BE2C (cell line): Measurements from ENCODE around the gene ASAH2B. TPM values are rescaled to one million over a fixed set of nuclear protein-coding genes. Genes with fewer than 3 reads are reported as not detected.
"Not testable (repeated sequence)": the region's sequence is repeated elsewhere in the genome, so short reads cannot be mapped to it uniquely, and the experiment has no call there.

Experiments
- DNase-seq: peaks from one replicate; pipeline ENCODE4 v3.0.0-alpha.2; 2020
- H3K27me3 ChIP-seq: fragments of 250-450 bp; sonication (Bioruptor Pico); 2 replicates; pipeline ENCODE4 v1.5.1; 2020; ENCODE audit warnings: mild to moderate bottlenecking
- H3K36me3 ChIP-seq: fragments of 250-450 bp; sonication (Bioruptor Pico); 2 replicates; pipeline ENCODE4 v1.5.1; 2020; ENCODE audit warnings: mild to moderate bottlenecking
- H3K4me1 ChIP-seq: fragments of 250-450 bp; sonication (Bioruptor Pico); 2 replicates; pipeline ENCODE4 v1.5.1; 2020
- H3K4me3 ChIP-seq: 2 replicates; pipeline ENCODE4 v1.5.1; 2011; ENCODE audit warnings: low read depth, low read length
- H3K9me3 ChIP-seq: fragments of 250-450 bp; sonication (Bioruptor Pico); 2 replicates; pipeline ENCODE4 v1.5.1; 2020
- polyA plus RNA-seq: library from polyadenylated mRNA; unstranded; fragments of >200 nt; gene quantifications from one replicate; pipeline ENCODE4 v1.2.1, GENCODE V29; 2012; ENCODE audit warnings: low read depth, missing spikeins; ENCODE audit not compliant: insufficient read length, insufficient read depth
- TF ChIP-seq, protein P1 (sequence below): IDR thresholded peaks from 2 replicates; pipeline ENCODE4 v1.5.1; 2012; ENCODE audit warnings: mild to moderate bottlenecking, low read depth, low read length

Gene ASAH2B
- 11.1 TPM for polyA plus RNA-seq

DNA sequence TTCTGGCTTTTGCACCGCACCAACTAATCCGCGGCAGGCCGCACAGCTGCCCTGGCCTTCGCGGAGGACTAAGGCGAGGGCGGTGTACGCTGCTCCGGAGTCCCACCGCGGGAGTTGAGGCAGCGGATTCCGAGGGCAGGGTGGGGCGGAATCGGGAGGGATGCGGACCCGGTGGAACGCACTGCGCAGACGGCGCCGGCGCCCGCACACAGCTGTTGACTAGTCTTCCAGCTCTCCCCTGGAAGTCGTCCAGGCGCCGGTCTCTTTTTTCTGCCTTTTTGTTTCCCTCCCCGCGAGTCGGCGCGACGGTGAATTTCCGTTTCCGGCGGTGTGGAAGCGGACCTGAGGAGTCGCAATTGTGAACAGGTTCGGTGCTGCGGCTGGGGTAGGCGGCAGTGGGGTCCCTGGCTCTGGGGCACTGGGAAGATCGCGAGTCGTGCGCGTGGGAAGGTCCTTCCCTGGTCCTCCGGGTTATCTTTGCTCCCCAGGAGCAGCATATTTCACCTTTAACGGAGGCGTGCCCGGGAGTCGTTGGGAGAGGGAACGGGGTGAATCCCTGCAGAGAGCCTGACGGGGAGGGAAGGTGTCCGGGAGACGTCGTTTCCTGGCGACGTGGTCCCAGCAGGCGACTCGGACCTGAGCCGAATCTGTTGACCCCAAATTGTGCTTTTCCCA, at the start of gene ASAH2B:
Gene ASAH2B (plus strand): TSS at position 319 of the 675 bp plus-strand sequence. CDS start 5,195 bp downstream, outside the sequence.
- Histone ChIP-seq H3K36me3 (no peaks in the 10 kb centered on the region), H3K27me3 (no peaks in the 10 kb centered on the region; the same call in 1 of the 2 replicates), H3K9me3 (no peaks in the 10 kb centered on the region), H3K4me3 (peak within 1 kb of the TSS; percentile 85), H3K4me1 (no peaks in the 10 kb centered on the region)
- TF ChIP-seq, protein P1, sequence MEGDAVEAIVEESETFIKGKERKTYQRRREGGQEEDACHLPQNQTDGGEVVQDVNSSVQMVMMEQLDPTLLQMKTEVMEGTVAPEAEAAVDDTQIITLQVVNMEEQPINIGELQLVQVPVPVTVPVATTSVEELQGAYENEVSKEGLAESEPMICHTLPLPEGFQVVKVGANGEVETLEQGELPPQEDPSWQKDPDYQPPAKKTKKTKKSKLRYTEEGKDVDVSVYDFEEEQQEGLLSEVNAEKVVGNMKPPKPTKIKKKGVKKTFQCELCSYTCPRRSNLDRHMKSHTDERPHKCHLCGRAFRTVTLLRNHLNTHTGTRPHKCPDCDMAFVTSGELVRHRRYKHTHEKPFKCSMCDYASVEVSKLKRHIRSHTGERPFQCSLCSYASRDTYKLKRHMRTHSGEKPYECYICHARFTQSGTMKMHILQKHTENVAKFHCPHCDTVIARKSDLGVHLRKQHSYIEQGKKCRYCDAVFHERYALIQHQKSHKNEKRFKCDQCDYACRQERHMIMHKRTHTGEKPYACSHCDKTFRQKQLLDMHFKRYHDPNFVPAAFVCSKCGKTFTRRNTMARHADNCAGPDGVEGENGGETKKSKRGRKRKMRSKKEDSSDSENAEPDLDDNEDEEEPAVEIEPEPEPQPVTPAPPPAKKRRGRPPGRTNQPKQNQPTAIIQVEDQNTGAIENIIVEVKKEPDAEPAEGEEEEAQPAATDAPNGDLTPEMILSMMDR: no peak
- peak; percentile 81 for DNase-seq

- not testable (repeated sequence) for H3K4me3 ChIP-seq, DNase-seq, H3K4me1 ChIP-seq, H3K27me3 ChIP-seq, H3K9me3 ChIP-seq, H3K36me3 ChIP-seq
Observed at GRCh38 chr10:50697819-50698218, 41.9 kb upstream of the ASAH2B start.

GRCh38 chr10:50701947-50702346, 37.8 kb upstream of the ASAH2B start:
- not testable (repeated sequence) for H3K36me3 ChIP-seq, DNase-seq, H3K27me3 ChIP-seq, H3K4me1 ChIP-seq, H3K9me3 ChIP-seq, H3K4me3 ChIP-seq

DNA sequence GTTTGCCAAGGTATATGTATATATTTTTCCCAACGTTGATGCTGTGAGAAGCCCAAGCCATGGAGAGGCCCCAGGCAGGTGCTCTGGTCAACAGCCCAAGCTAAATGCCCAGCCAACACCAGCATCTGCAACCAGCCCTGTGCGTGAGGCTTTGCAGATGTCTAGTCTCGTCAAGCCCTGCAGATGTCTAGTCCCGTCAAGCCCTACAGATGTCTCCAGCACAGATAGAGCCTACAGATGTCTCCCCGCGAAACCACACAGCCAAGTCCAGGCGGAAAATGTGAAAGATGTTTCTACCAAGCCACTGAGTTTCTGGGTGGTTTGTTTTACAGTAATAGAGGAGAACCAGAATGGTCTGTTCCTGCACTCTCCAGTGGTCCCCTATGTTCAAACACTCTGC, 36.7 kb upstream of the ASAH2B start:
- not testable (repeated sequence) for H3K4me3 ChIP-seq, H3K4me1 ChIP-seq, H3K27me3 ChIP-seq, H3K9me3 ChIP-seq, H3K36me3 ChIP-seq, DNase-seq

- not testable (repeated sequence) for H3K4me1 ChIP-seq, H3K9me3 ChIP-seq, H3K36me3 ChIP-seq, H3K4me3 ChIP-seq, H3K27me3 ChIP-seq
- peak; percentile 32 for DNase-seq
Observed at GRCh38 chr10:50704436-50705079, 35.2 kb upstream of the ASAH2B start.

DNA sequence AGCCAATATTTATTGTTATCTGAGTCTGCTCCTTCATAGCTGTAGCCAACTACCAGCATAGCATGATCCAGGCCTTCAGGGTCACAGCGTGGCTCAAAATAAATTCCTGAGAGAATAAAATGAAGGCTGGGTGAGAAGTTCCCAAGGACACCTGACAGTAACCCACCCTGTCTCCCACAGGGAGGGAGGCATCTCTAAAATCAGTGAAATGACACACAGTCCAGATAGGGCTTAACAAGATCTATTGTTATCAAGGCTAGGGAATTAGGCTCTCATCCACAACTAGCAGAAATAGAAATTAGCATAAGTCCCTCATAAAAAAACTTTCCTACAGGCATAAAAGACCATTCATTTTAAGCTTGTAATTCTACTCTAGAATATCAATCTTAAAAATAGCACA, 33.7 kb upstream of the ASAH2B start:
- not testable (repeated sequence) for H3K4me3 ChIP-seq, H3K27me3 ChIP-seq, DNase-seq

GRCh38 chr10:50710241-50710640, 29.5 kb upstream of the ASAH2B start:
- not testable (repeated sequence) for H3K27me3 ChIP-seq, H3K9me3 ChIP-seq, H3K36me3 ChIP-seq, DNase-seq, H3K4me3 ChIP-seq, H3K4me1 ChIP-seq

More for the DNA sequence above, 33.7 kb upstream of the ASAH2B start:
- not testable (repeated sequence) for H3K4me1 ChIP-seq, H3K36me3 ChIP-seq, H3K9me3 ChIP-seq

- DNase-seq, H3K4me1 ChIP-seq, H3K9me3 ChIP-seq: not testable (repeated sequence)
Observed at GRCh38 chr10:50723812-50724211, 15.9 kb upstream of the ASAH2B start.

DNA sequence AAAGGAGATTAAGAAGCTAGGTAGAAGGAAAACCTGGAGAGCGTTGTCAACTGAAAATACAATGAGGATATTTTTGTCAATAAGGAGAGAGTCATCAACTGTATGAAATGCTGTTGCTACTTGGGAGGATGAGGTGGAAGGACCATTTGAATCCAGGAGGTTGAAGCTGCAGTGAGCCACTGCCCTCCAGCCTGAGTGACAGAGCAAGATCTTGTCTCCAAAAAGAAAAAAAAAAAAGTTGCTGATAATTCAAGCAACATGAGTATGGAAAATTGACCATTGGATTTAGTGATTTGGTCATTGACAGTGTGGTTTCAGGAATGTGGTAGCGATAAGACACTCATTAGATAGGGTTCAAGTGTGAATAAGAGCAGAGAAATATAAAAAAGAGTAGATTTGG, 11.6 kb upstream of the ASAH2B start:
- H3K36me3 ChIP-seq, H3K4me3 ChIP-seq, H3K9me3 ChIP-seq, H3K27me3 ChIP-seq, H3K4me1 ChIP-seq, DNase-seq: not testable (repeated sequence)

More at GRCh38 chr10:50723812-50724211, 15.9 kb upstream of the ASAH2B start:
- H3K36me3 ChIP-seq, H3K27me3 ChIP-seq, H3K4me3 ChIP-seq: not testable (repeated sequence)

DNA sequence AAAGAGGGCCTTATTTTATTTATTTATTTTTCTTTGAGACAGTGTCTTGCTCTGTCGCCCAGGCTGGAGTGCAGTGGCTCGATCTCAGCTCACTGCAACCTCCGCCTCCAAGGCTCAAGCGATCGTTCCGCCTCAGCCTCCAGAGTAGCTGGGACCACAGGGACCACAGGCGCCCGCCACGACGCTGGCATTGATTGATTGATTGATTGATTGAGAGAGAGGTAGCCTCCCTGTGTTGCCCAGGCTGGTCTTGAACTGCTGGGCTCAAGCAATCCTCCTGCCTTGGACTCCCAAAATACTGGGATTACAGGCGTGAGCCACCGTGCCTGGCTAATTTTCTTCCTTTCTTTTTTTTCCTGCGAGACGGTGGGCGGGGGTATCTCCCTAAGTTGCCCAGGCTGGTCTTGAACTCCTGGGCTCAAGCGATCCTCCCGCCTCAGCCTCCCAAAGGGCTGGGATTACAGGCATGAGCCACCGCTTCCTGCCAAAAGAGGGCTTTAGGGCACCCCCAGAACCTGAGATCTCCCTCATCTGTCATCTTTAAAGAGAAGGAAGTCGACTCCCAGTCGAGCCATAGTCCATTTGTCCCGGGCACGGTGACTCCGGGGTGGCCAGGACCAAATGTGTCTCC, 634 bp upstream of the ASAH2B start:
- peak overlapping the region; percentile 85 for H3K4me3 ChIP-seq
- not testable (repeated sequence) for H3K4me1 ChIP-seq, H3K27me3 ChIP-seq, DNase-seq, H3K9me3 ChIP-seq, H3K36me3 ChIP-seq

GRCh38 chr10:50740293-50740648, 535 bp downstream of the ASAH2B start:
- H3K36me3 ChIP-seq: no peaks in the 10 kb centered on the region
- no peaks in the 10 kb centered on the region for H3K9me3 ChIP-seq
- peak overlapping the region; percentile 85 for H3K4me3 ChIP-seq
- H3K27me3 ChIP-seq: no peaks in the 10 kb centered on the region
- no peaks in the 10 kb centered on the region for H3K4me1 ChIP-seq
- TF ChIP-seq, protein P1: no peak
- no peak for DNase-seq

GRCh38 chr10:50742820-50743219, 3.1 kb downstream of the ASAH2B start:
- H3K36me3 ChIP-seq, H3K4me1 ChIP-seq, H3K27me3 ChIP-seq, DNase-seq, H3K9me3 ChIP-seq, H3K4me3 ChIP-seq: not testable (repeated sequence)

DNA sequence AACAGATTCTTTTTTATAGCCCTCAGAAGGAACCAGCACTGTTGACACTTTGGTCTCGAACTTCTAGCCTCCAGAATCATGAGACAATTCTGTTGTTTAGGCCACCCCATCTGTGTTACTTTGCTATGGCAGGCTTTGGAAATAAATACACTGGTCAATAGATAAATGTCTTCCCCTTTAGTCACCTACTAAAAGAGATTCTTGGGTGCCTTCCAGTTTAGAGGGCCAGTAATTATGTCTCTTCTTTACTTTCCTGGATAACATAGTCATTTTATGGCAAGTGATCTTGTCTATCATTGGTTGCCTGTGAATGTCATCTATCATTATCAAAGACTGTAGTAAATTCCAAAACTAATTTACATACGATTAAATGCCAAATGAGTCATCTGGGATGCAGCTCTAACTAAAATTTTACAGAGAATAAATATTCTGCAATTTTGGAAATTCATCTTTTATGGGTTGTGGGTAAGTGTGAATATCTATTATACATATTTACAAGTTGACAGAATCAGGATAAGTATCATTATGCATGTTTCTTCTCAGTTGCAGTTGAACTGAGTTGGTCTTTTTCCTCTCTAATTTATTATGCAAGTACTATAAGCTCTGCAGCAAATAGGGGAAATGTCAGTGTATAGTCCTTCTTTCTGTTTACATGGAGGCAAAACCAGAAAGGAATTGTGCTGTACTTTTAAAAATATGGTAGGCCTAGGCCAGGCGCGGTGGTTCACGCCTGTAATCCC, 27.2 kb downstream of the ASAH2B start:
- not testable (repeated sequence) for H3K27me3 ChIP-seq, H3K9me3 ChIP-seq, H3K36me3 ChIP-seq, H3K4me1 ChIP-seq, H3K4me3 ChIP-seq, DNase-seq
